HTERT RPE-1 (cell line): Measurements from ENCODE around the gene KCNA4.
"Not testable (repeated sequence)": the region's sequence is repeated elsewhere in the genome, so short reads cannot be mapped to it uniquely, and the experiment has no call there.

ENCODE experiments used
- in situ Hi-C: fragments of 300-500 bp; cut with MboI; formaldehyde crosslinking; loops from 4 replicates; pipeline ENCODE4 v1.14.3; 2020; ENCODE audit warnings: low sequenced_read_pairs

Gene KCNA4

GRCh38 chr11:30016588-30017363 lies at the start of gene KCNA4:
TSS of gene KCNA4 (minus strand) at chr11:30017030. CDS start at chr11:30012678, 4,352 bp downstream.
- in situ Hi-C loops, result no loop called here

GRCh38 chr11:30062103-30062502 lies 45.3 kb upstream of the KCNA4 start:
- in situ Hi-C loops, result no loop called here

GRCh38 chr11:30059172-30059815 lies 42.5 kb upstream of the KCNA4 start:
- in situ Hi-C loops, result no loop called here

GRCh38 chr11:30049214-30049613 lies 32.4 kb upstream of the KCNA4 start:
- in situ Hi-C loops, result no loop called here

- in situ Hi-C loops, result no loop called here
These were observed 29.7 kb upstream of the KCNA4 start for GRCh38 chr11:30046578-30046945.

- in situ Hi-C loops, result no loop called here
These were observed 29.2 kb upstream of the KCNA4 start for GRCh38 chr11:30045921-30046577.

- in situ Hi-C loops, result no loop called here
These were observed 28.3 kb upstream of the KCNA4 start for GRCh38 chr11:30045144-30045543.

- in situ Hi-C loops, result no loop called here
These were observed 24.3 kb upstream of the KCNA4 start for GRCh38 chr11:30041171-30041570.

GRCh38 chr11:30034746-30035145 lies 17.9 kb upstream of the KCNA4 start:
- in situ Hi-C loops, result not testable (repeated sequence)

- in situ Hi-C loops, result not testable (repeated sequence)
These were observed 17.3 kb upstream of the KCNA4 start for GRCh38 chr11:30034166-30034565.

GRCh38 chr11:30025396-30026139 lies 8.7 kb upstream of the KCNA4 start:
- in situ Hi-C loops, result no loop called here

GRCh38 chr11:30023074-30023473 lies 6.2 kb upstream of the KCNA4 start:
- in situ Hi-C loops, result no loop called here

GRCh38 chr11:30019481-30019880 lies 2.7 kb upstream of the KCNA4 start:
- in situ Hi-C loops, result no loop called here

GRCh38 chr11:30018495-30018894 lies 1.7 kb upstream of the KCNA4 start:
- in situ Hi-C loops, result no loop called here

- in situ Hi-C loops, result no loop called here
These were observed 640 bp upstream of the KCNA4 start for GRCh38 chr11:30017445-30017895.

GRCh38 chr11:30015725-30016412 lies 961 bp downstream of the KCNA4 start:
- in situ Hi-C loops, result no loop called here

- in situ Hi-C loops, result no loop called here
These were observed 4.5 kb downstream of the KCNA4 start for GRCh38 chr11:30012346-30012745.

GRCh38 chr11:30009060-30009459 lies 7.8 kb downstream of the KCNA4 start:
- in situ Hi-C loops, result no loop called here

- in situ Hi-C loops, result no loop called here
These were observed 10.0 kb downstream of the KCNA4 start for GRCh38 chr11:30006876-30007275.

GRCh38 chr11:30002157-30002785 lies 14.6 kb downstream of the KCNA4 start:
- in situ Hi-C loops, result no loop called here
